UCSD-AML1 (cell line): ENCODE data around the gene SCARF2.
"Not testable (repeated sequence)": the region's sequence is repeated elsewhere in the genome, so short reads cannot be mapped to it uniquely, and the experiment has no call there.

Experiments
- DNase-seq: peaks from one replicate; lab custom pipeline; 2025; ENCODE audit not compliant: unreplicated experiment; lab: John Stamatoyannopoulos, UW

Gene SCARF2

DNA sequence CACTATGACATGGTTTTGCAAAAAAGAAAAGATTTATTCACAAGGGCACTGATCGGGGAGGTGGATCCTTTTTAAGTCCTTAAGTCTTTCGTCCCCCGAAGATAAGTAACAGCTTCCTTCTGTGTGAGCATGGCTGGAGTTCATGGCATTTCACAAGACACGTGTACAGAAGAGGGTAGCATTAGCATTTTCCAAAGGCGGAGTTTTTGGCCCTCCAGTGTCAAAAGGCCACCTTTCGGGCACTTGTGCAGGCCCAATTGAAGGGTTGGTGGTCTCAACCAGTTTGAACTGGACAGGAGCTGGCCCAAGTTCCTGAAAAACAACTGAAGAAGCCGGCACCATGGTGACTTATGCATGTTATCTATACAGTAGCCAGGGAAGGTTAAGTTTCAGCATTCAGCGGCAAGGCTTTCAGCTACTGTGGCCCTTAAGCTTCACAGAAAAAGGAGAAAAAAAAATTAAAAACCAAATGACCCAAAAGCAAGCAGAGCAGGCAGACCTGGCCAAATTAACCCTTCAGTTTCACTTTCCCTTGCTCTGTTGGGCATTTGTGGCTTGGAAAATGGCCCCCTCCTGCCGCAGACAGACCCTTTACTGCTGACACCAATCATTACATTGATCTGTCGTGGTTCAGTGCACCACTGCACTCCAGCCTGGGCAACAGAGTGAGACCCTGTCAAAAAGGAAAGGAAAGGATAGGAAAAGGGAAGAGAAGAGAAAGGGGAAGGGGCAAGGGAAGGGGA, 25.0 kb downstream of the SCARF2 start:
- no peak for DNase-seq

DNA sequence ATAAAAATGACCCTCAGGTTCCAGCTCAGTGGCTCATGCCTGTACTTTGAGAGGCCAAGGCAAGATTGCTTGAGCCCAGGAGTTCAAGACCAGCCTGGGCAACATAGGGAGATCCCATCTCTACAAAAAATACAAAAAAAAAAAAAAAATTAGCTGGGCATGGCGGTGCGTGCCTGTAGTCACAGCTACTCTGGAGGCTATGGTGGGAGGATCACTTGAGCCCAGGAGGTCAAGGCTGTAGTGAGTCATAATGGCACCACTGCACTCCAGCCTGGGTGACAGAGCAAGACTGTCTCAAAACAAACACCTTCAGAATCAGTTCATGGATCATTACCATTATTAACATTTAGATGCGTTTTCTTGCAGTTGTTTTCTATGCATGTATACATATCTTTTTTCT, 28.2 kb downstream of the SCARF2 start:
- DNase-seq: not testable (repeated sequence)

DNA sequence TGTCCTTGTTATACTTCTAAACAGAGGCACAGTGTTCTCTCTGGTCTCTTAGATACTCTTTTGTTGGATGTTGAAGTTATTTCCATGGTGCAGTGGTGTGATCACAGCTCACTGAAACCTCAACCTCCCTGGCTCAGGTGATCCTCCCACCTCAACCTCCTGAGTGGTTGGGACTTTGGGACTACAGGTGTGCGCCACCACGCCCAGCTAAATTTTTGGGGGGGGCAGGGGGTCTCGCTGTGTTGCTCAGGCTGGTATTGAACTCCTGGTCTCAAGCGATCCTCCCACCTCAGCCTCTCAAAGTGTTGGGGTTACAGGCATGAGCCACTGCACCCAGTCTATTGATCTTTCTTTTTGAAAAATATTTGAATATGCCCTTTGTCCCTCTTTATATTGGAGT, 28.7 kb downstream of the SCARF2 start:
- DNase-seq: no peak

DNA sequence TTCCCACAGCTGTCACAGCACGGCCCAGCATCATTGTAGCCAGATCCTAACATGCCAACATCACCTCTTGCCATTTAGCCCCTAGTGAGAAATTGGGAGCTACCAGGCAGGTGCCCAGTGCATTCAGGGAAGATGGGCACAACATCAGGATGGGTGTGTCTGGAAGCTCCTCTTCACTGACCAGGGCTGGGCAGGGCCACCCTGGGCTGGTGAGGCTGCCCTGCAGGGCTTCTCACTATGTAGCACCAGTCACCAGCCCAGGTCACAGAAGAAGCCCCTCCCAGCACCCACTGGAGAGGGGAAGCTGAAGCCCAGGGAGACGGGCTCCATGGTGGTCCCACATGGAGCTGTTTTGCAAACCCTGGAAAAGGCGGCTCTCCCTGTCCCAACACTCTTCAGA, 29.8 kb downstream of the SCARF2 start:
- no peak for DNase-seq

DNA sequence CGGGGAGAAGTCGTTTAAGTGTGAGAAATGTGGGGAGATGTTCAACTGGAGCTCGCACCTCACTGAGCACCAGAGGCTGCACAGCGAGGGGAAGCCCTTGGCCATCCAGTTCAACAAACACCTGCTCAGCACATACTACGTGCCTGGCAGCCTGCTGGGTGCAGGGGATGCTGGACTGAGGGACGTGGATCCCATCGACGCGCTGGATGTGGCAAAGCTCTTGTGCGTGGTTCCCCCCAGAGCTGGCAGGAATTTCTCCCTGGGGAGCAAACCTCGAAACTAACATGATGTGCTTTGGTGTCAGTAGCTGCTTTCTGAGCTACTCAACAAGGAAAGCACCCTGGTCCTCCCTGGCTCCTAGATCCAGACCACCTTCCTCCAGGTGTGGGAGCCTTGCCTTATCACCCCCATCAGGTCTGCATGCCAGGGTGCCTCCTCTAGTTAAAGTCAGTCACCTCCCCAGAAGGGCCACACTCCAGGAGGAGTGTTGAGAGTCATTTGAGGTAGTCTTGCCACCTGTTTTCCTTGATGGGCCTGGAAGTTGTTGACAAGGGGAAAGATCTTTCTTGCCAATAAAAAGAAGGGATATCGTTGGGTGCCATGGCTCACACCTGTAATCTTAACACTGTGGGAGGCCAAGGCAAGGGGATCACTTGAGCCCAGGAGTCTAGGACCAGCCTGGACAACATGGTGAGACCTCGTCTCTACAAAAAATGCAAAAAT, 30.8 kb downstream of the SCARF2 start:
- DNase-seq: no peak

GRCh38 chr22:20405931-20406685, 31.5 kb downstream of the SCARF2 start:
- DNase-seq: no peak

GRCh38 chr22:20405291-20405930, 32.2 kb downstream of the SCARF2 start:
- DNase-seq: no peak

DNA sequence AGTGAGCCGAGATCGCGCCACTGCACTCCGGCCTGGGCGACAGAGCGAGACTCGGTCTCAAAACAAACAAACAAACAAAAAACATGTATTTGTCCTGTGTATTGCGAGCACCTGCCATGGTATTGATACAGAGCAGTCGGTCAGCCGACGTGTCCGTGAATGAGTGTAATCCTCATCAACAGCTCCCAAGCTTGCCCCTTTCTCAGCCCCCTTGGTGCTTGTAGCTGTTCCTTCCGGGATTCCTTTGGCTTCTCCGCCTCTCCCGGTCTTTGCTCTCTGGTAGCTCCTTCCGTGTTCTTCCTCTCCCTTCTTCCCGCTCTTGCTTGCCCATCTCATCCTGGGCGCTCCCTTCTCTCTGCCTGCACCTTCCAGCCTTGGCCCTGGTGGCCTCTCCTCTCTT, 32.7 kb downstream of the SCARF2 start:
- no peak for DNase-seq

DNA sequence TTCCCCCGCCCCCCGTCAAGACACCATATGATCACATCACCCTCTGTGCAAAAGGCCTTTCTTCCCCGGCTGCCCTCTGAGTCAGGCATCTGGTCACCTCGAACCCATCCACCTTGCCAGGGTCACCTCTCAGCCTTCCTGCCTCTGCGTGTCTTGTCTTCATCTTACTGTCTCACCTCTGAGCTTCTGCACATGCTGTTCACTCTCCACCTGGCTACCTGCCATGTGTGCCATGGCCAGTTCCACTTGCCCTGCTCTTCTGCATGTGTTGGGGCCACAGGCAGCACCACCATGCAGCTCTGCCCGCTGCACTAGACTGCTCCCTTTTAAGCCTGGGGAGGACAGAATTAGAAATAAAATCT, 33.9 kb downstream of the SCARF2 start:
- DNase-seq: no peak

DNA sequence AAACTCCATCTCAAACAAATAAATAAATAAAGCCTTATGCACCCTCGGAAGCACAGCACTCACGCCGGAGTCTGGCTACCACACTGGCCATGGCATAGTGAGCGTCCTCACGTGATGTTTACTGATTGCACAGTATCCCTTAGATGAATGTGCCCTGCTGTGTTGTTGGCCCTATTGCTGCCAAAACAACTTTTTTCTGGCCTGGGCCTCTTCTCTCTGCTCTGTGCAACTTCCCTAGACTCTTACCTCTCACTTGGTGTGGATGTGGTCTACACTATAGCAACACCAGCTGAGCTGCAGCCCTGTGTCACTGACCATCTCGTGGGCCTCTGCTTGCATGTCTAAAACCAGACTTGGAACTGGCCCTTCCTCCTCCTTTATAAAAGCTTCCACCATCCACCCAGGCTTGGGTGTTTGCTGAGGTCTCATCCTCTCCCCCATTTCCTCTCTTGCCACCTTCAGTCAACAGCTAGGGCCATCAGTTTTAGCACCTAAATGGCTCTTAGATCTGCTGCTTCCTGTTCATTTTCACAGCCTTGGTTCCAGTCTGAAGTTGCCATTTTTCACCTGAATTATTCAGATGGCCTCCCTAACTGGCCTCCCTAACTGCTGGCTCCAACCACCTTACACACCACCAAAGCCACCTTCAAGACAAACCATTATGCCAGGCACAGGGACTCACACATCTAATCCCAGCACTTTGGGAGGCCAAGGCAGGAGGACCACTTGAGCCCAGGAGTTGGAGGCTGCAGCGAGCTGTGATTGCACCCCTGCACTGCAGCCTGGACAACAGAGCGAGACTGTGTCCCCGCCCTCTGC, 34.5 kb downstream of the SCARF2 start:
- DNase-seq: no peak

DNA sequence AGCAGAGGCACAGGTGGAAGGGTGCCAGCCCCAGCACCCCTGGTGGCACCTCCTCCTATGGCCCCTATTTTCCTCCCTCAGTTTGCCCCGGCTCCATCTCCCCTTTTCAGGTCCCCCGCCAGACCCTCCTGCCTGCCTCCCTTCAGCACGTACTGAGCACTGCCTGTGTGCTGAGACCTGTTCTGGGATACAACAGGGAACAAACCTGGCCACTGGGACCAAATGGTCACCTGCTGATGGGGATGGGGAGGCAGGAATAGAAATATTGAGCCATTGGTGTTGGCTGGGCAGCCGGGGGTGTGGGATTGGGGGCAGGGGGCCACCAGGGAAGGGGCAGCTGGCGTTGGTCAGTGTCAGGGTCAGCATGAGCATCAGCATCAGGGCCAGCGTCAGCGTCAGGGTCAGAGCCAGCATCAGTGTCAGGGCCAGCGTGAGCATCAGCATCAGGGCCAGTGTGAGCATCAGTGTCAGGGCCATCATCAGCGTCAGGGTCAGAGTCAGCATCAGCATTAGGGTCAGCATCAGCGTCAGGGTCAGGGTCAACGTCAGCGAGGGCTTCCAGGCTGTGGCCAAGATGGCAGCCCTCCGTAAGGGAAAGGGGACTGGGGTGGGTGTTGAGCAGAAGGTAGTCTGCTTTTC, 36.1 kb downstream of the SCARF2 start:
- no peak for DNase-seq

- no peak for DNase-seq
These were observed 36.8 kb downstream of the SCARF2 start for GRCh38 chr22:20400606-20401375.

- DNase-seq: no peak
These were observed 37.6 kb downstream of the SCARF2 start for GRCh38 chr22:20399866-20400605.

GRCh38 chr22:20398420-20398819, 39.2 kb downstream of the SCARF2 start:
- no peak for DNase-seq

- DNase-seq: no peak
These were observed 40.1 kb downstream of the SCARF2 start for GRCh38 chr22:20397498-20397897.

- no peak for DNase-seq
These were observed 41.0 kb downstream of the SCARF2 start for GRCh38 chr22:20396639-20397038.

DNA sequence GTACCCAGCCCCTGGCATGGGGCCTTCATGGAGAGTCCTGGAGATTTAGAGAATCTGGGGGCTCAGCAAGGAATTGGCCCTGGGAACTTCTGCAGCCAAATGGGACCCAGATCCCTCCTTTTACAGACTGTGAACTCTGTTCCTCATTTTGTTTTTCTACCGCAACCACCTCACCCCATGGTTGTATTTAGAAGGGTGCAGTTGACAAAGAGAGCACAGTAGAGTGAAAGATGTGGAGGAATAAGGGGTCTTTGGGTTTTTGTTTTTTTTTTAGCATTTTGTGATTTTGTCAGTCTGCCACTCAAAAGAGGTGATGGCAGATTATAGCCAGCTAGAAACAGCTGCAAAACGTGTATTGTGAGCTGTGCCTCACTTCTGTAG, 41.7 kb downstream of the SCARF2 start:
- DNase-seq: no peak

- no peak for DNase-seq
These were observed 42.3 kb downstream of the SCARF2 start for GRCh38 chr22:20395181-20395906.
